ENCODE measurements around the gene COG7.
"Not testable (repeated sequence)": the region's sequence is repeated elsewhere in the genome, so short reads cannot be mapped to it uniquely, and the experiment has no call there.

The COG7 gene

DNA sequence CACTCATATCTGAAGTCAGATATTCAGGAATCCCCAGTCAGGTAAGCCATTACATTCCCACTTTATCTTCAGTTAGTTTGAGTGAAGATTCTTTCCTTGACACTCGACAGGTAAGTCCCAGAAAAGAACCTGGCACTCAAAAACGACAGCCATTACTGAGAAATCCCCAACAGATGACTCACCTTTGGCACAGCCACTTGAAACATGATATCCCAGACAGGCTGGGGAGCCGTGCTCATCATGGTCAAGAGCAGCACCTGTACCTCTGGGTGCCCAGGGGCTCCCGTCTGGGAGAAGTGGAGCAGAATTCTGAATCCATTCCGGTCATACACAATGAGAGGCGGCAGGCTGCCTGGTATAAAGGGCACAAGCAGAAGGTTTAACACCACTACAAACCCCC lies 16.8 kb upstream of the COG7 start:
- DNase-seq = no peak

DNA sequence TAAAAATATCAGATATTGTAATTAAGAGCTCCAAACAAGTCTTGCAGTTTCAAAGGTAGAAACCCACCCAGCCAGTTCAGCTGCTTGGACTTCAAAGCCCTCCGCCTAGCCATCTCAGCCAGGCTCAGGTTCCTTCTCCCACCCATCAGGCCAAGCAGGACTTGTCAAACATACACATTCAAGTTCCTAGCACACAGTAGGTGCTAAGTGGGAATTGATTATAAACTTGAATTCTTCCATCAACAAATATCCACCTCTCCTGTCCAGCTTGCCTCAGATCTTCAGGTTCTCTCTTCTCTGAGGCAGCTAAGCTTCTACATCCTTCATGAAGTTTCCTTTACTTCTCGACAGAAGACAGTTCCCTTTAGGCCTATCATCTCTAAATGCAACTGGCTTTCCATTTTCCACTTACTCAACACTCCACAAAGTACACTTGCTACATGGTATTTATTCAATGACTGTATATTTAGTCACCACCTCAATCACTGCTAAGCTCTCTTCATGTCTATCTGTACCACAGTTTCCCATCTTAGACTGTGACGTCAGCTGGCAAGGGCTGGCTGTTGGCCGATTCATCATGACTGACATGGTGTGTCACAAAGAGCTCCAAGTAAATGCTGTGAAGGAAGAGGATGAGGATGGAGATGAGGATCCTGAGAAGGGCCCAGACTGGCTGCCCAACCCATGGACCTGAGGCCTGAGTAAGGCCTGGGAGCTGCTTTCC lies 13.3 kb upstream of the COG7 start:
- DNase-seq = no peak

DNA sequence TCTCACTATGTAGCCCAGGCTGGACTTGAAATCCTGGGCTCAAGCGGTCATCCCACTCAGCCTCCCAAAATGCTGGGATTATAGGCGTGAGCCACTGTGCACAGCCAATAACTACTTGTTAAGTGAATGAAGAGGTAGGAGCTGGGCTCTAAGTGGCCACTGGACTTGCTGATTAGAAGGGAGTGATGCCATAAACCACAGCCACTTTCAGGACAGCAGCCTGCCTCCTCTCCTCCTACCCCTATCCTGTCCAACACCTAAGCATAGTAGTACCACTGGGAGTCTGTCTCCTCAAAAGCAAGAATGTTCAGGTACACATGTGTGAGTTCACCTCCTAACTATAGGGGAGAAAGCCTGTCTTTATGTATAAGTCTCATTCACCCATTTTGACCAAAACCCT lies 12.2 kb upstream of the COG7 start:
- DNase-seq = no peak

DNA sequence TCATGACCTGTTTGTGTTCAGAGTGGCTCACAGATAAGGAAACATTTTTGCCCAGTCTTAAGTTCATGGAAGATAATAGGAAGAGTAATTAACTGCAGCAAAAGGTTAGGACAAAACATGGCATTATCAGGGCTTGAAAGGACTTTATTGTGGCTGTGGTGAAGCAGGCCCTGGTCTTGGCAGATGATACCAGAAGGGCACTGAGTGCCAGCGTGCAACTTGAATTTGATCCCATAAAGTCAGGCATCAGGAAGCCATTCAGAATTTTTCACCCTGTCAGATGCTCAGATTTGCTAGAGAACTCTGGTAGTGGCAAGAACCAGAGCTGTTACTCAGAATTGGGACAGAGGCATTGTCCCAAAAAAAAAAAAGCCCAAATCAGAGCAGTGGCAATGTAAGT lies 11.2 kb upstream of the COG7 start:
- DNase-seq = no peak

DNA sequence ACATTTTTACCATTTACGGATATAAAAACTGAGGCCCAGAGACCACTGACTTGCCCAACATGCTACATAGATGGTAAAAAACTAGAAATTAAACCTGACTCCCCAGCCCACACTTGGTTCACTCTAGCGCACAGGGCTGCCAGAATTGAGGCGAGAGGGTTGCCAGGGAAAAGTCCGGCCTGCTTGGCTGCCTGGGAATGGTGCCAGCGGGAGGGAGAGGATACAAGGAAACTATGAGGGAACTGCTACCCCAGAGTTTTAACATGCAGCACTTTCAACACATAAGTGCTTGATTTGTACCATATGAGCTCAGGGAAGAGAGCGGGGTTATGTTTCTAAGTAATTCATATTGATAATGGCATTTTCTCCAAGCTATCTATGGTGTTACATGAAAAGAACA lies 10.0 kb upstream of the COG7 start:
- not testable (repeated sequence) for DNase-seq

DNA sequence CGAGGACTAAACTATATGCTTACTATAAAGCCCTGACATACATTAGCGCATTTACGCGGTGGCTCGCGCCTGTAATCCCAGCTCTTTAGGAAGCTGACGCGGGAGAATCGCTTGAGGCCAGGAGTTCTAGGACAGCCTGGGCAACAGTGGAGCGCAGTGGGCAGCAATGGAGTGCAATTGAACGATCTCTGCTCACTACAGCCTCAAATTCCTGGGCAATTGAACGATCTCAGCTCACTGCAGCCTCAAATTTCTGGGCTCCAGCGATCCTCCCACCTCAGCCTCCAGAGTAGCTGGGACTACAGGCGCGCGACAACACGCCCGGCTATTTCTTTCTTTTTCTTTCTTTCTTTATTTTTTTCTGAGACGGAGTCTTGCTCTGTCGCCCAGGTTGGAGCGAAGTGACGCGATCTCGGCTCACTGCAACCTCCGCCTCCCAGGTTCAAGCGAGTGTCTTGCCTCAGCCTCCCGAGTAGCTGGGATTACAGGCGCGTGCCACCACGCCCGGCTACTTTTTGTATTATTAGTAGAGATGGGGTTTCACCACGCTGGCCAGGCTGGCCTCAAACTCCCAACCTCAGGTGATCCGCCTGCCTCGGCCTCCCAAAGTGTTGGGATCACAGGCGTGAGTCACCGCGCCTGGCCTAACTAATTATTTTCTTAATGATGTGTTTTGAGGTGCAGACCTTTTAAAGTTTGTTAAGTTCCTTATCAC lies 506 bp upstream of the COG7 start:
- DNase-seq = no peak

DNA sequence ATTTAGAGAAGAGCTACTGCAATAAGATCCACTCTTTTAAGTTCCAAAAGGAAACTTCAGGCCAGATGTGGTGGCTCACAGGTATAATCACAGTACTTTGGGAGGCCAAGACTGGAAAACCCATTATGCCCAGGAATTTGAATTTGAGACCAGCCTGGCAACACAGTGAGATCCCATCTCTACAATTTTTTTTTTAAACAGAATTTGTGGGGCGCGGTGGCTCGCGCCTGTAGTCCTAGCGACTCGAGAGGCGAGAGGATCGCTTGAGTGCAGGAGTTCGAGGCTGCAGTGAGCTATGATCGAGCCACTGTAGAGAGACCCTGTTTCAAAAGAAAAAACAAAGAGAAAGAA lies 793 bp downstream of the COG7 start:
- no peak for DNase-seq

DNA sequence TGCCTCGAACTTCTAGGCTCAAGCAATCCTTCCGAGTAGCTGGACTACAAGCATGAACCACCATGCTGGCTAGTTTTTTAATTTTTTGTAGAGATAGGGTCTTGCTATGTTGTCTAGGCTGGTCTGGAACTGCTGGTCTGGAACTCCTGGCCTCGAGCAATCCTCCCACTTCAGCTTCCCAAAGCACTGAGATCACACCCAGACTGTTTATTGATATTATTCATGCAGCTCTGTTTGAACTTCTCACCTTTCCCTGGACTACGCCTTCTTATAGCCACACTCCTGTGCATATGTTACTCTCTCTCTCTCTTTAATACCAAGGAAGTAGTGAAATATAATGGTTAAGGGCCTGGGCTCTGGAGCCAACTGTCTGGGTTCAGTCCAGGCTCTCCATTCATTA lies 4.6 kb downstream of the COG7 start:
- DNase-seq = no peak

DNA sequence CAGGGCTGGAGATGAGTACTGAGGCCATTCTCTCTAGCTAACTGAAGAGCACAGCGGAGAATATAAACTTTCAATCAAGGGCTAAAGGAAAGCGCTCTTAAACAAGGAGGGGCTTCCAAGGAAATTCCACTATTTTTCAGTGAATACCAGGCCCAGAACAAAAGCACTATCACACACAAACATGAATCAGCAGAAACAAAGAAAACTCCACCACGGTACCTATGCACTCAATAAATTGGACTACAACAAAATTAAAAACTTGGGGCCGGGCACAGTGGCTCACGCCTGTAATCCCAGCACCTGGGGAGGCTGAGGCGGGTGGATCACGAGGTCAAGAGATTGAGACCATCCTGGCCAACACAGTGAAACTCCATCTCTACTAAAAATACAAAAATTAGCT lies 15.4 kb downstream of the COG7 start:
- DNase-seq = not testable (repeated sequence)

DNA sequence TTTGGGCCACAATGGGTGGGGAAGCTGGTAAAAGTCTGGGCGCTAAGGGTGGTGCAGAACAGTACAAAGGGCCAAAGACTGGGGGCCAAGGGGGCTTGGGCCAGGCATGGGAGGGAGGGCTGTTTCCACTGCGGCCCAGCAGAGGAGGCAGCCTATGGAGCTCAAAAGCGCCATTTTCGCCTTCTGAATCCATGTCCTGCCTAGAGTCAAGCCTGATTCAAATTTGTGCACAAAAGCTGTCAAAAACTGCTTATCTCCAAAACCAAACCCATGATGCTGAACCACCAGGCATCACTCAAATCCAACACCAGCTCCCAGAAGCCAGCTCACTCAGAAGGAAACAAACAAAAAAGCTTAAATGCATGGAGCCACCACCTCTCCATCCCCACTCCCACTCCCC lies 16.0 kb downstream of the COG7 start:
- DNase-seq = no peak

DNA sequence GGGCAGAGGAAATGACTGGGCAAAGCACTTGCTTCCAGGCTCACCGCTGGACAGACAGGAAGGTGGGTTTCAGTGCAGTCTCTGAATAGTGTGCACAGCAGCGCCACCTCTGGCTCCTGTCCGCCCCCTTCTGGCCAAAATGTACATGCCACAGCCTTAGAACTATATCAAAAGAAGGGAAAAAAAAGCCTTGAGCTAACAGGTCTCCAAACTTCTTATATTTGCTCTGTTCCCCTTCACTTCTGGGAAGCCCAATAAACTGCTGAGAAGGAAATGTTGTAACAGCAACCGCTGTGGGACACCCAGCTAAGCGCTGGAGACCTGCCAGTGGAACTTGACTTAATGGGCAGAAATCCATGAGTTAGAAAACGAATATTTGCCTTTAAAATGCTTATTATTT lies 17.5 kb downstream of the COG7 start:
- DNase-seq = peak; percentile 15

DNA sequence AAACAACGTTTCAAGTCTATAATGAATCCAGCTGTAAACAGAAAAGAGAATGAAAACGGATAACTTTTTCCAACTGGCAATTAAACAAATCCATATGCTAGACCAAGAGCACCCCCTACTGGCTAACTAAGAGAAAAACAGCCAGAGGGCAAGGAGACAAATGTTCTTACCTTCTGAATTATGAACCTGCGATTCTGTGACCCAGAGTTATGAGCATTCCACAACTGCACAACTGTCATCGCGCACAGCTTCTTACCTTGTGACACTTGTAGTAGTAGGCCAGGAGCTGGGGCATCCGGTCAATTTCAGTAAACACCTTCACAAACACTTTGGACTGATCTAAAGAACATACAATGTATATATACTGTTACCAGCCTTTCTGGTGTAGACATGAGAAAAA lies 18.6 kb downstream of the COG7 start:
- no peak for DNase-seq

DNA sequence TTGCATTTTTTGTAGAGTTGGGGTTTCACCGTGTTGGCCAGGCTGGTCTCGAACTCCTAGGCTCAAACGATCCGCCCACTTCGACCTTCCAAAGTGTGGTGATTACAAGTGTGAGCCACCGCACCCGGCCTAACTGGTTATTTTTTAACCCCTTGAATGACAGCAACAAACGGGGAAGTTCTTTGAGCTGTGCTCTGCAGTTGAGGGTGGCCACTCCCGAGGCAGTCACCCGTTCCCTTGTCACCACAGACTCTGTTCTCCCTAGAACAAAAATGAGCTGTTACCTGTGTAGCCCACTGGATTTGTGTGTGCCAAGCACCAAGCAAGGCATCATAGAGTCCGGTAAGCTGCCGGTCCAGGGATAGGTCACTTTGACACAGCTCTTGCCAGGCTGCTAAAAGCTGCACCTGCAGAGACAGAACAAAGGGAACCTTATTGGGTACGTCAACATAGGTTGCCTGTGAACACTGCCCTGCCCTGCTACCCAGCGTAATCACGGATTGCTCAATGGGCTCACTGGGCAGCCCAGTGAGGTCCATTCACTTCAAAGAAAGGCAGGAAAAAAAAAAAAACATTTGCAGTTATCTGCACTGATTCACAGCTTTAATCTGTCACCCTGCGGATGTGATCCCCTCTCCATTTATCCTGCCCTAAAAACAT lies 19.6 kb downstream of the COG7 start:
- no peak for DNase-seq

DNA sequence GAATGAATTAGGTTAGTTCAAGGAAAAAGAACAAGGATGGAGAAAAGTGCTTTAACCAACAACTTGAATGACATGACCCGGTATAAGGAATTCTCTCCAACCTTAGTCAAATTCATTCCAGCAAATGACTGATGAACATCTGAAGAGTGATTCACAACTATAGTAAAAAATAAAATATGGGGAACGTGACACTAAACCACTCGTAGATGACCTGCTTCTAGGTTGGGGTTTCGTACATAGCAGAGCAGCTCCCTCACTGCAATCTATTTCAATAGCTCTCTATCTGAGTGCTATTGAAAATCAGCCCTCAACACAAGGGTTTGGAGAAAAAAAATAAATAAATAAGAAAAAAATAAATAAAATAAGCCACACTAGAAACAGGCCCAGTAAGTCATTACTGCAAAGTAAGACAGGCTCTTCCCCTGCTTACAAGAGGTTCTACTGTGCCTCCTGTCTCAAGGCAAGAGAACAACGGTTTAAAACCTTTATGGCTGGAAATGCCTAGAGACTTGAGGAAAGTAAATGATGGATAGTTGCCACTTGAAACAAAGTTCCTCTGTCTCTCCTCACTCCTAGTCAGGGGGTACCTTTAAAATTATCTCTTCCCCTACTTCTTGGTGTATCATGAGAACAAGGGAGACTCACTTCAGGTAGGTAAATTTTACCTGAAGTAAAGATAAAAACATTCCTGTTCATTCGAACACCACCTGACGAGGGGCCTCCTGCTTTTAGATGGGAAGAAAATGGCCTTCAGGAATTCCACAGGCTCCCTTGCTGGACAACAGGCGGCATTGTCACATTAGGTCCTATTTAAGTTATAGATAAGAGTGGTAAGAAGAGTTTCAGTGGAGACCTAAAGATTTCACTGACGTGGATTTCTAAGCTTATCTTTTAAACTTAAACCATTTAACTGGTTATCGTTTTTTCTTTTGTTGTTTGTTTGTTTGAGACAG lies 20.5 kb downstream of the COG7 start:
- DNase-seq = no peak

DNA sequence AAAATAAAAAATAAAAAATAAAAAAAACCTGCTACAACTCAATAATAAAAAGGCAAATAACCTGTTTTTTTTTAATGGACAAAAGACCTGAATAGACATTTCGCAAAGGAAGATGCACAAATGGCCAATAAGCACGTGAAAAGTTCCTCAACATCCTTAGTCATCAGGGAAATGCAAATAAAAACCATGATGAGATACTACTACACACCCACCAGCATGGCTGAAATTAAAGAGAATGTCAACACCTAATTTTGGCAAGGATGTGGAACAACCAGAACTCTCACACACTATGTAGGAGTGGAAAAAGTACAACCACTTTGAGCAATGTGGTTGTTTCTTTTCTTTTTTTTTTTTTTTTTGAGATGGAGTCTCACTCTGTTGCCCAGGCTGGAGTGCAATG lies 24.6 kb downstream of the COG7 start:
- DNase-seq = no peak

DNA sequence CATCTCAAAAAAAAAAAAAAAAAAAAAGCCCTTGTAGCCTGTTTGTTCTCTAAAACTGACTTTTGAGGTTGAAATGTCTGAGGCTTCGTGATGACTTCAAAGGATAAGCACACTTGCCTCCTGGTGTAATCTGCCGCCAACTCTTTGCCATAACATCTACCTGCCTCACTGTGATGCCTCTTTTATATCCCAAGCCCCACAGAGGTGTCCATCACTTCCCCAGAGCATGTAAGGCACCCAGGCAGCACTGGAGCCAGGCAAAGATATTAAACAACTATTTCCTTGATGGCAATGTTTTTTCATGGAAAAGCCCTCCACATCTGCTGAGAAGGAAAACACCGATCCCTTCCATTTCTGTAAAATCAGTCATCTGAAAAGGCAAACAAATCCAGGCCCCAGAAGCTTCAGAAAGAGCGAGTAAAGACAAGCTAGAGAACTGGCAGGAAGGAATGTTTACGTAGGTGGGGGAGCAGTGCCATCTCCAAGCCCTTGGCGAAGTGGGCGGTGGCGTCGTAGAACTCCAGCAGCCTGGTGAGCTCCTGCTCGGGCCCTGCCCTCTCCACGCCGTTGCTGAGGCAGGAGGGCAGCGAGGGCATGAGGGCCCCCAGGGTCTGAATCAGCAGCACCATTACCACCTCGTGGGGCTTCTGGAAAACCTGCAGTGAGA lies 28.6 kb downstream of the COG7 start:
- no peak for DNase-seq

DNA sequence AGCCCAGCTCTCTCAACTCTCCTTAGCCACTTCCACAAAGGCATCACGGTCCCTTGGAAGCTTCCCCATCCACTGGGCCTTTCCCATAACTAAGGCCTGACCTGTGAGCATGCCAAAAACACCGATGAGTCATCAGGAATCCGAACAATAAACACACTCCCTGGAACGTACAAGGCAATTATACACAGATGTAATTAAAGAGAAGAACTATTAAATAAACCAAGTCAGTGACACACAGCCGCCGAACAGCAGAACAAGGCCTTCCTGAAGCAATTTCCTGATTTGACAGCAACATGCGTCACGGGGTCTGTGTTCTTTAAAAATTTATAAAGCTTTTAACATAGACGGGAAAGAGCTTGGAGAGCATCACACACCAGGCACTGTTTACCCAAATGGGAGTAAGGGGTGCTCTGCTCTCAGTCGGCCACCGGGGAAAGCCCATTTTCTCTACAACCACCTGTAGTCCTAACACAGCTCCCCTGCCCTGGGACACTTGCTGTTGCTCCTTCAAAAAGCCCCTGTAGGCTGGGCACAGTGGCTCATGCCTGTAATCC lies 29.4 kb downstream of the COG7 start:
- DNase-seq = no peak

DNA sequence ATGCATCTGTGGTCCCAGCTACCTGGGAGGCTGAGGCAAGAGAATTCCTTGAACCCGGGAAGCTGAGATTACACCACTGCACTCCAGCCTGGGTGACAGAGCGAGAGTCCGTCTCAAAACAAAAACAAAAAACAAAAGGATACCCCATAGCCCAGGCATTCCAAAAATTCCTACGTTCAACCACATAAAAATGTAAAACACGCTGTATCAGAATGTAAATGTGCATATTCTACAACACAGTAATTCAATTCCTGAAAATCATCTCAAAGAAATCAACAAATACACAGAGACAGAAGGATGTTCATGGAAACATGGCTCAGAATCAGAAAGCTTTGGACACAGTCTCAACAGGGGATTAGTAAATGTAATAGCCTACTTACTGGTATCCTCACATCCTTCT lies 33.0 kb downstream of the COG7 start:
- no peak for DNase-seq

DNA sequence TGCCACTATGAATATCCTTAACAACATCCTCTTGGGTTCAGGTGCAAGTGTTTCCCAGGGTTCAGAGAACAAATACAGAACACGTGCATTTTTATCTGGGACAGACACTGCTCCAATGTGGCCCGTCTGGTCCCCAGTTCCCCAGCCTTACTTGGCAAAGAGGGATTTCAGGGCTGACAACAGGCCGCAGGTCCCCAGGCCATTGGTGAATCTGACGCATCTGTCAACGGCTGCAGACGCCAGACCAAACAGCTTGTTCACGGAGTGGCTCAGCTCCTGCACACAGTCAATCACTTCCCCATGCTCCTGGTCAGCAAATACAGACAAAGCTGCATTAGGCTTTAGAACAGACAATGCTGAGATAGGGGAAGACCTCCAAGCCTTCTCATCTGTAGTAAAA lies 36.2 kb downstream of the COG7 start:
- DNase-seq = no peak

DNA sequence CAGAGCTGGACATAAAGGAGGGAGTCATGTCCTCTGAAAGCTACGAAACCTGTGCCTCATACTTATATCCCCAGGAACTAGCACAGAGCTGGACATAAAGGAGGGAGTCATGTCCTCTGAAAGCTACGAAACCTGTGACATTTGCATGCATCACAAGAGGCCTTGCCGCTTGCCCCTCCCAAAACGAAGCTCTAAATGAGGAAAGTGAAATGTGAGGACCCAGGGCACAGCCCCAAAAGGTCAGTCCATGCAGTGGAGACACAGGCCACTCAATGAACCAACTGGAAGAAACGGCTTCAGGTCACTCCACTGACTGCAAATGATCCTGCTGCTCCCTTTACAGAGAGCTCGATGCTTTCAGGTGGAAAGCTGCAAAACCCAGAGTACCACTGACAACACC lies 38.3 kb downstream of the COG7 start:
- no peak for DNase-seq

DNA sequence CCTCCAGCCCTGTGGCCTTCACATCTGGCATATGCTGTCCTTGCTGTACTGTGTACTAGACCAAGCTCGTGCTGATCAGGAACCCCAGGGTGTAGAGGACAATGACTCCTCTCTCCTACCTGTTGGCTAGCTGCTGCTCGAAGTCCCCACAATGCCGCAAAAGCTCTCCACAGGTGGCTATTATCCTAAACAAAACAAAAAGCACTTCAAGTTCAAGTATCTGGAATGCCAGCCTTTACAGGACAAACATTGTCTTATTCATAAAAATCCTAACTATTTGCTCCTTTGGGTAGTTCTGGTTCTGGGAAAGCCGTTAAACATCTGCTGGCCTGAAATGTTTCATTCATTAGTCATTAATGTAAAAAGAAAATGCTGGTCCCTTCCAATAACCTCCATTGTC lies 42.8 kb downstream of the COG7 start:
- DNase-seq = no peak

DNA sequence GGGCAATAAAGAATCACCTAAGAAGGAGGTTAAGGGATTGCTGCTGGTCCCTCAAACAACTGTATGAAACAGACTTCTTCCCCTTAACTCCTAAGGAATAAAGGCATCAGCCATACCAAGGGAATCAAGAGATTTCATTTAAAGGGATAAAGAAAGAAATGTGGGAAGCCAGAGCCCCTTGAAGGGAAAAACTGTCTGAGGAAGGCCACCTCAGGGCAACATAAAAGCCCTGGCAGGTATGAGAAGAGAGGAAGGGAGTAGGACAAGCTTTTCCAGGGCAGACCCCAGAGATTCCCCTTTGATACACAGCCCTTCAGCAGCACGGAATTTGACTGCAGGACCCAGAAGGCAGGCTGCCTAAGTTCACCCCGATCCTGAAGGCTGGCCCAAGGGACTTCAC lies 43.5 kb downstream of the COG7 start:
- DNase-seq = no peak

Data from NCI-H1436 treated with DMSO at 0.1 percent for 48 hours (cell line).